ENCODE measurements around the gene ZNF430. TPM values are rescaled to one million over a fixed set of nuclear protein-coding genes. Genes with fewer than 3 reads are reported as not detected.
"Not testable (repeated sequence)": the region's sequence is repeated elsewhere in the genome, so short reads cannot be mapped to it uniquely, and the experiment has no call there.

ZNF430 gene
- 10 to 100 TPM; 11.9 to 19.3 TPM for total RNA-seq

GRCh38 chr19:21020298-21021227 lies at the start of gene ZNF430:
ZNF430 (plus strand) TSS chr19:21020657; CDS start chr19:21020801, 144 bp downstream.
- DNase-seq (ENCODE audit: low spot score) (peak; percentile 96), ATAC-seq (ENCODE audit: insufficient number of reproducible peaks, low FRiP score, low read depth) (peak; percentile 99)
- H3K4me3 ChIP-seq, result peak within 1 kb of the TSS; percentile 92
- H3K36me3 ChIP-seq, result no peaks in the 10 kb centered on the region
- H3K9me3 ChIP-seq, result no peaks in the 10 kb centered on the region
- peaks cover 0 to 20% of the 10 kb centered on the region in 2 donors for H3K4me1 ChIP-seq (ENCODE audit: control insufficient read depth in 1 of 2, low read depth in 2 of 2)
- no peaks in the 10 kb centered on the region for H3K27me3 ChIP-seq (replicated peaks; ENCODE audit: insufficient read depth)
- TF ChIP-seq, protein P1, sequence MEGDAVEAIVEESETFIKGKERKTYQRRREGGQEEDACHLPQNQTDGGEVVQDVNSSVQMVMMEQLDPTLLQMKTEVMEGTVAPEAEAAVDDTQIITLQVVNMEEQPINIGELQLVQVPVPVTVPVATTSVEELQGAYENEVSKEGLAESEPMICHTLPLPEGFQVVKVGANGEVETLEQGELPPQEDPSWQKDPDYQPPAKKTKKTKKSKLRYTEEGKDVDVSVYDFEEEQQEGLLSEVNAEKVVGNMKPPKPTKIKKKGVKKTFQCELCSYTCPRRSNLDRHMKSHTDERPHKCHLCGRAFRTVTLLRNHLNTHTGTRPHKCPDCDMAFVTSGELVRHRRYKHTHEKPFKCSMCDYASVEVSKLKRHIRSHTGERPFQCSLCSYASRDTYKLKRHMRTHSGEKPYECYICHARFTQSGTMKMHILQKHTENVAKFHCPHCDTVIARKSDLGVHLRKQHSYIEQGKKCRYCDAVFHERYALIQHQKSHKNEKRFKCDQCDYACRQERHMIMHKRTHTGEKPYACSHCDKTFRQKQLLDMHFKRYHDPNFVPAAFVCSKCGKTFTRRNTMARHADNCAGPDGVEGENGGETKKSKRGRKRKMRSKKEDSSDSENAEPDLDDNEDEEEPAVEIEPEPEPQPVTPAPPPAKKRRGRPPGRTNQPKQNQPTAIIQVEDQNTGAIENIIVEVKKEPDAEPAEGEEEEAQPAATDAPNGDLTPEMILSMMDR (IDR thresholded peaks at IDR 0.05), result no peak
- H3K27ac ChIP-seq, result peak within 1 kb of the TSS; percentile 78 to 82

GRCh38 chr19:20992788-20993187 lies 27.7 kb upstream of the ZNF430 start:
- not testable (repeated sequence) for ATAC-seq (ENCODE audit: insufficient number of reproducible peaks, low FRiP score, low read depth); H3K9me3 ChIP-seq; H3K4me3 ChIP-seq; DNase-seq (ENCODE audit: low spot score); H3K4me1 ChIP-seq (ENCODE audit: control insufficient read depth in 1 of 2, low read depth in 2 of 2); H3K27me3 ChIP-seq (replicated peaks; ENCODE audit: insufficient read depth); H3K36me3 ChIP-seq; H3K27ac ChIP-seq

DNA sequence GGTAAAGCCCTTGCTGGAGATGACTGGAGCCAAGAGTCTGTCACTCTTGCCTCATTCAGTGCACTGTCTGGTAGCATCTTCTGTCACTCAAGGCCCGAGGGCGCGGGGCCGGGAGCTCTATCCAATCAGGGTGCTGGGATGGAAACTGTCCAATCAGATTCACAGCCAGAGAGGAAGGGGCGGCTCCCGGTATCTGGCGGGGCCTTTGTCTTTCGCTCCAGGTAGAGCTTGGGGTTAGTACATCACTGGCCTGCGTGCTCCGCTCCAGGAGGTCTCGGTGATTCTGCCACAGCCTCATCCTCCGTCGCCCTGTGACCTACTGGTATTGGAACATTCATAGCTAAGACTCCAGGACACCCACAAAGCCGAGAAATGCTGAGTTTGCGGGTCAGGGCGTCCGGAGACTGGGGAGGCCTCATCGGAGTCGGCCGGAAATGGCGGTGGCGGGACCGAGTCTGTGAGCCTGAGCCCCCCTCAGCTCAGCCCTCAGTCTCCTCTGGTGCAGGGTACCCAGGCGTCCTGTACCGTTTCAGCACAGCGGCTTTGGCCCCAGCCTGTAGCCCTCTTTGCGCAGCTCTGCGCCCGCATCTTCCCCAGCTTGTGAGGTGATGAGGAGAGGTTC lies 20.6 kb upstream of the ZNF430 start:
- peak; percentile 40 for DNase-seq (ENCODE audit: low spot score)
- Histone ChIP-seq H3K27ac (no peak overlapping the region), H3K27me3 (replicated peaks; ENCODE audit: insufficient read depth) (no peaks in the 10 kb centered on the region), H3K4me3 (peak overlapping the region; percentile 65), H3K36me3 (no peaks in the 10 kb centered on the region), H3K4me1 (ENCODE audit: control insufficient read depth in 1 of 2, low read depth in 2 of 2) (peaks cover 0 to 6% of the 10 kb centered on the region in 2 donors), H3K9me3 (no peaks in the 10 kb centered on the region)
- TF ChIP-seq, protein P1 (IDR thresholded peaks at IDR 0.05), result no peak
- ATAC-seq (ENCODE audit: insufficient number of reproducible peaks, low FRiP score, low read depth), result peak; percentile 89

GRCh38 chr19:21021238-21021637 lies 781 bp downstream of the ZNF430 start:
- H3K36me3 ChIP-seq; DNase-seq (ENCODE audit: low spot score); H3K27me3 ChIP-seq (replicated peaks; ENCODE audit: insufficient read depth); H3K9me3 ChIP-seq; ATAC-seq (ENCODE audit: insufficient number of reproducible peaks, low FRiP score, low read depth): not testable (repeated sequence)
- peaks cover 0 to 20% of the 10 kb centered on the region in 2 donors for H3K4me1 ChIP-seq (ENCODE audit: control insufficient read depth in 1 of 2, low read depth in 2 of 2)
- peak overlapping the region in 1 of 2 donors; percentile 82 for H3K27ac ChIP-seq
- peak overlapping the region; percentile 92 for H3K4me3 ChIP-seq

- Histone ChIP-seq H3K9me3 (no peaks in the 10 kb centered on the region), H3K27ac (no peak overlapping the region), H3K27me3 (replicated peaks; ENCODE audit: insufficient read depth) (no peaks in the 10 kb centered on the region), H3K36me3 (peaks cover 3% of the 10 kb centered on the region), H3K4me1 (ENCODE audit: control insufficient read depth in 1 of 2, low read depth in 2 of 2) (peaks cover under 1 to 27% of the 10 kb centered on the region in 2 donors), H3K4me3 (no peak overlapping the region)
- ATAC-seq (ENCODE audit: insufficient number of reproducible peaks, low FRiP score, low read depth) (no peak), DNase-seq (ENCODE audit: low spot score) (no peak)
- TF ChIP-seq, protein P1 (IDR thresholded peaks at IDR 0.05), result no peak
These were observed 2.5 kb downstream of the ZNF430 start for GRCh38 chr19:21022996-21023395.

GRCh38 chr19:21023901-21024300 lies 3.4 kb downstream of the ZNF430 start:
- Histone ChIP-seq H3K36me3 (peaks cover 3% of the 10 kb centered on the region), H3K9me3 (no peaks in the 10 kb centered on the region), H3K27me3 (replicated peaks; ENCODE audit: insufficient read depth) (no peaks in the 10 kb centered on the region), H3K4me3 (no peak overlapping the region), H3K4me1 (ENCODE audit: control insufficient read depth in 1 of 2, low read depth in 2 of 2) (peaks cover 2 to 34% of the 10 kb centered on the region in 2 donors), H3K27ac (no peak overlapping the region)
- ATAC-seq (ENCODE audit: insufficient number of reproducible peaks, low FRiP score, low read depth) (no peak), DNase-seq (ENCODE audit: low spot score) (no peak)
- TF ChIP-seq, protein P1 (IDR thresholded peaks at IDR 0.05), result no peak

All from thoracic aorta (tissue), 2 donors.